ENCODE data around the gene ALK.

DNA sequence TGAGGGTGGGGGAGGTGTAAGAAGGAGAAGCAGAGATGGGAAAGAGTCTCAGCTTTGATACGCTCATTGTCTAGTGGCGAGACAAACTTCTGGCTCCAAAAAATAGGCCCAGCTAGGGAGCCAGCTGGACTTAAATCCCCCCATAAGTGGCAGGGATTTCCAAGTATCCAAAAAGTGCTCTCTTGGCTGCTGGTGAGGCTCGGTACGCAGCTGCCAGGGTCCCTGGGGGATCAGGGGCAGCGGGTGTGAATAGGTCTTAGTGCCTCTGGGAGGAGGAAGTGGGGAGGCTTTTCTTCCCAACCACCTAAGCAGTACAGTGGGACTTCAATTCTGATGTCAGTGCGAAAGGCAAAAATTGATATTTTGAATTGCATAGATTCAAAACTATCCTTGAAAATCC is 73.5 kb downstream of the ALK start:
- no peak for TF ChIP-seq YY2 (tag by site-specific recombination; IDR thresholded peaks at IDR 0.05)
- no peak for TF ChIP-seq TCF7L2 (IDR thresholded peaks at IDR 0.05; ENCODE audit: borderline replicate concordance, low read depth, low read length)
- TF ChIP-seq ZNF274 (IDR thresholded peaks at IDR 0.05; ENCODE audit: low read length) = no peak
- TF ChIP-seq ZNF274 (tag by site-specific recombination; IDR thresholded peaks at IDR 0.05; ENCODE audit: borderline replicate concordance) = no peak
- TF ChIP-seq, protein P1, sequence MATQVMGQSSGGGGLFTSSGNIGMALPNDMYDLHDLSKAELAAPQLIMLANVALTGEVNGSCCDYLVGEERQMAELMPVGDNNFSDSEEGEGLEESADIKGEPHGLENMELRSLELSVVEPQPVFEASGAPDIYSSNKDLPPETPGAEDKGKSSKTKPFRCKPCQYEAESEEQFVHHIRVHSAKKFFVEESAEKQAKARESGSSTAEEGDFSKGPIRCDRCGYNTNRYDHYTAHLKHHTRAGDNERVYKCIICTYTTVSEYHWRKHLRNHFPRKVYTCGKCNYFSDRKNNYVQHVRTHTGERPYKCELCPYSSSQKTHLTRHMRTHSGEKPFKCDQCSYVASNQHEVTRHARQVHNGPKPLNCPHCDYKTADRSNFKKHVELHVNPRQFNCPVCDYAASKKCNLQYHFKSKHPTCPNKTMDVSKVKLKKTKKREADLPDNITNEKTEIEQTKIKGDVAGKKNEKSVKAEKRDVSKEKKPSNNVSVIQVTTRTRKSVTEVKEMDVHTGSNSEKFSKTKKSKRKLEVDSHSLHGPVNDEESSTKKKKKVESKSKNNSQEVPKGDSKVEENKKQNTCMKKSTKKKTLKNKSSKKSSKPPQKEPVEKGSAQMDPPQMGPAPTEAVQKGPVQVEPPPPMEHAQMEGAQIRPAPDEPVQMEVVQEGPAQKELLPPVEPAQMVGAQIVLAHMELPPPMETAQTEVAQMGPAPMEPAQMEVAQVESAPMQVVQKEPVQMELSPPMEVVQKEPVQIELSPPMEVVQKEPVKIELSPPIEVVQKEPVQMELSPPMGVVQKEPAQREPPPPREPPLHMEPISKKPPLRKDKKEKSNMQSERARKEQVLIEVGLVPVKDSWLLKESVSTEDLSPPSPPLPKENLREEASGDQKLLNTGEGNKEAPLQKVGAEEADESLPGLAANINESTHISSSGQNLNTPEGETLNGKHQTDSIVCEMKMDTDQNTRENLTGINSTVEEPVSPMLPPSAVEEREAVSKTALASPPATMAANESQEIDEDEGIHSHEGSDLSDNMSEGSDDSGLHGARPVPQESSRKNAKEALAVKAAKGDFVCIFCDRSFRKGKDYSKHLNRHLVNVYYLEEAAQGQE (tag by site-specific recombination; IDR thresholded peaks at IDR 0.05) = no peak
- TF ChIP-seq YY1 (tag by site-specific recombination; IDR thresholded peaks at IDR 0.05) = no peak
- TF ChIP-seq SP2 (tag by site-specific recombination; IDR thresholded peaks at IDR 0.05) = no peak
- TF ChIP-seq, protein P2, sequence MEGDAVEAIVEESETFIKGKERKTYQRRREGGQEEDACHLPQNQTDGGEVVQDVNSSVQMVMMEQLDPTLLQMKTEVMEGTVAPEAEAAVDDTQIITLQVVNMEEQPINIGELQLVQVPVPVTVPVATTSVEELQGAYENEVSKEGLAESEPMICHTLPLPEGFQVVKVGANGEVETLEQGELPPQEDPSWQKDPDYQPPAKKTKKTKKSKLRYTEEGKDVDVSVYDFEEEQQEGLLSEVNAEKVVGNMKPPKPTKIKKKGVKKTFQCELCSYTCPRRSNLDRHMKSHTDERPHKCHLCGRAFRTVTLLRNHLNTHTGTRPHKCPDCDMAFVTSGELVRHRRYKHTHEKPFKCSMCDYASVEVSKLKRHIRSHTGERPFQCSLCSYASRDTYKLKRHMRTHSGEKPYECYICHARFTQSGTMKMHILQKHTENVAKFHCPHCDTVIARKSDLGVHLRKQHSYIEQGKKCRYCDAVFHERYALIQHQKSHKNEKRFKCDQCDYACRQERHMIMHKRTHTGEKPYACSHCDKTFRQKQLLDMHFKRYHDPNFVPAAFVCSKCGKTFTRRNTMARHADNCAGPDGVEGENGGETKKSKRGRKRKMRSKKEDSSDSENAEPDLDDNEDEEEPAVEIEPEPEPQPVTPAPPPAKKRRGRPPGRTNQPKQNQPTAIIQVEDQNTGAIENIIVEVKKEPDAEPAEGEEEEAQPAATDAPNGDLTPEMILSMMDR (tag by site-specific recombination; IDR thresholded peaks at IDR 0.05) = no peak
- no peak for TF ChIP-seq ZNF366 (tag by site-specific recombination; conservative IDR thresholded peaks at IDR 0.05)
- TF ChIP-seq GLI4 (tag by site-specific recombination; IDR thresholded peaks at IDR 0.05) = no peak
- TF ChIP-seq, protein P3, sequence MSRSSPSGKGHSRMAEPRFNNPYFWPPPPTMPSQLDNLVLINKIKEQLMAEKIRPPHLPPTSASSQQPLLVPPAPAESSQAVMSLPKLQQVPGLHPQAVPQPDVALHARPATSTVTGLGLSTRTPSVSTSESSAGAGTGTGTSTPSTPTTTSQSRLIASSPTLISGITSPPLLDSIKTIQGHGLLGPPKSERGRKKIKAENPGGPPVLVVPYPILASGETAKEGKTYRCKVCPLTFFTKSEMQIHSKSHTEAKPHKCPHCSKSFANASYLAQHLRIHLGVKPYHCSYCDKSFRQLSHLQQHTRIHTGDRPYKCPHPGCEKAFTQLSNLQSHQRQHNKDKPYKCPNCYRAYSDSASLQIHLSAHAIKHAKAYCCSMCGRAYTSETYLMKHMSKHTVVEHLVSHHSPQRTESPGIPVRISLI (tag by site-specific recombination; IDR thresholded peaks at IDR 0.05) = no peak
- TF ChIP-seq ZNF660 (tag by site-specific recombination; IDR thresholded peaks at IDR 0.05) = no peak
- no peak for TF ChIP-seq EGR2 (tag by site-specific recombination; IDR thresholded peaks at IDR 0.05; ENCODE audit: low read depth)
- TF ChIP-seq KLF8 (tag by site-specific recombination; IDR thresholded peaks at IDR 0.05) = no peak
- no peak for TF ChIP-seq ZNF184 (tag by site-specific recombination; IDR thresholded peaks at IDR 0.05)

All from HEK293 (cell line).